ENCODE measurements around the gene NAPG.
"Not testable (repeated sequence)": the region's sequence is repeated elsewhere in the genome, so short reads cannot be mapped to it uniquely, and the experiment has no call there.

NAPG gene

DNA sequence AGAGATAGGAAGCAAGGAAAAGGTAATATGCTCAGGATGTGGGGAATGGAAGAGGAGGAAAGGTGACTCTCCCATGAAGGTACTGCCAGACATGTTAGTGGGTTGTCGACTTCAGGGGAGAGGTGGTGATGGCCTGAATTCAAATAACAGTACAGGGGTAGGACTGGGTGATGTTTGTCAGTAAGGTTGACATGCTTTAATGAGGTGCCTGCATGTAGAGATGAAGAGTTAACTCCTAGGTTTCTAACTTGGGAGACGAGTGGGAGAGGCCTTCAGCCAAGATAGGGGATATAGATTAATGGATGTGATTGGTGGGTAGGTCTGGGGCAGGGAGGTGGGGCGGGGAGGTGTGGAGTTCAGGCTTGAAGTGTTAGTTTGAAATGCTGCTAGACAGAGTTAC lies 2.6 kb downstream of the NAPG start:
- H3K36me3 ChIP-seq (ENCODE audit: control insufficient read depth, low read depth, low read length) = no peaks in the 10 kb centered on the region
- no peaks in the 10 kb centered on the region for H3K9me3 ChIP-seq (ENCODE audit: control insufficient read depth, low read depth, low read length)
- no peak overlapping the region for H3K4me3 ChIP-seq (ENCODE audit: low read length)
- no peaks in the 10 kb centered on the region for H3K27me3 ChIP-seq (ENCODE audit: control insufficient read depth, insufficient read depth, low read length)
- no peak overlapping the region for H3K9ac ChIP-seq (ENCODE audit: low read length)
- no peak overlapping the region for H3K27ac ChIP-seq (ENCODE audit: low read length)
- no peaks in the 10 kb centered on the region for H3K4me1 ChIP-seq (ENCODE audit: control insufficient read depth, low read depth, low read length)

DNA sequence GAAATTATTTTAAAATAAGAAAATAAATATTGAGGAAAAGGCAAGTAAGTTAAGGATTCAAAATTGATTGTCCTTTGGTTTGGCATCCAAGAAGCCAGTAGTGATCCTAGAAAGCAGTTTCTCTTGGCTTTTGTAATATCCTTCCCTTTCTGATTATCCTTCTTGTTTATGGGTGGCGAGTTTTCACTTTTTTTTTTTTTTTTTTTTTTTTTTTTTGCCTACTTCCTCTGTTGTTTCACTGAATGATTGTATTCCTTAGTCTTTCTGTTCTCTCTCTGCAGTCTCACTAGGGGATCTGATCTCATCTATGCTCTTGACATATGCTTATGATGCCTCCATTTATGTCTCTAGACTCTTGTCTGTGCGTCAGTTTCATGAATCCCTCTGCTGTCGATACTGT lies 4.2 kb downstream of the NAPG start:
- Histone ChIP-seq H3K27ac (ENCODE audit: low read length) (no peak overlapping the region), H3K9me3 (ENCODE audit: control insufficient read depth, low read depth, low read length) (no peaks in the 10 kb centered on the region), H3K4me1 (ENCODE audit: control insufficient read depth, low read depth, low read length) (no peaks in the 10 kb centered on the region), H3K27me3 (ENCODE audit: control insufficient read depth, insufficient read depth, low read length) (no peaks in the 10 kb centered on the region), H3K36me3 (ENCODE audit: control insufficient read depth, low read depth, low read length) (peaks cover 5% of the 10 kb centered on the region), H3K9ac (ENCODE audit: low read length) (no peak overlapping the region), H3K4me3 (ENCODE audit: low read length) (no peak overlapping the region)

DNA sequence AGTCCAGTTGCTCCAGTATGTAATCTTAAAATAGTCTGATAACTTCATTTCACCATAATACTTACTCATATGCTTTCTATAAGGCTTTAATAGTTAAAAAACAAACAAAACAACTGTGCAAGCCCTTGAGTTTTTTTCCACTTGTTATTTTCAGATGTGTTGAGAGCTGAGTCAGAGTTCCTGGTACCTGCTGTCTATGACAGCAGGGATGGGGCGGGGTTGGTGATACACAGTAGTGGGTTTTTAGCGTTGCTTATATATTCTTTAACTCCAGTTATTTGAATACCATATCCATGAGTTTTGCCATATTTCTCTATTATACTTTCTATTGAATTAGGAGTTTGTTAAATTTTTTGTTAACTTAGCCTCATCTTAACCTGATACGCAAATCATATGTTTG lies 5.0 kb downstream of the NAPG start:
- Histone ChIP-seq H3K9ac (ENCODE audit: low read length) (no peak overlapping the region), H3K27me3 (ENCODE audit: control insufficient read depth, insufficient read depth, low read length) (no peaks in the 10 kb centered on the region), H3K27ac (ENCODE audit: low read length) (no peak overlapping the region), H3K4me1 (ENCODE audit: control insufficient read depth, low read depth, low read length) (no peaks in the 10 kb centered on the region), H3K36me3 (ENCODE audit: control insufficient read depth, low read depth, low read length) (peaks cover 5% of the 10 kb centered on the region), H3K9me3 (ENCODE audit: control insufficient read depth, low read depth, low read length) (no peaks in the 10 kb centered on the region), H3K4me3 (ENCODE audit: low read length) (no peak overlapping the region)

DNA sequence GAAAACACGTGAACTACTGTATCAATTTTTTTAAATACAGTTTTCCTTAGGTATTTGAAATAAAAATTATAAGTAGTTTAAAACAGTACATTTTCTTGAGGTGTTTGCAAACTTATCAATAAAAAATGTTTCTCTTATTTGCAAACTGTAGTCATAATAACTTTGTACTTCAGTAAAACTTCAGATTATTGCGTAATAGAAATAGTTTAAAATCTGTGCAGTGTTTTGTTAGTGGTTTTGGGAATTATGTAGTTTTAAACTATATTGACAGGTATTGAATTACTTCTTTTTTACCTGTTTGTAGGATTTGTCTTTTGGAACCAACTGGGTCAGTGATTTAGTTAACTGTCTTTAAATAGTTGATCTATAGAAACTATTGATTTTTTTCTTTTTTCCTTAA lies 7.3 kb downstream of the NAPG start:
- Histone ChIP-seq H3K4me1 (ENCODE audit: control insufficient read depth, low read depth, low read length) (no peaks in the 10 kb centered on the region), H3K27ac (ENCODE audit: low read length) (no peak overlapping the region), H3K9ac (ENCODE audit: low read length) (no peak overlapping the region), H3K36me3 (ENCODE audit: control insufficient read depth, low read depth, low read length) (peaks cover 5% of the 10 kb centered on the region), H3K27me3 (ENCODE audit: control insufficient read depth, insufficient read depth, low read length) (no peaks in the 10 kb centered on the region), H3K4me3 (ENCODE audit: low read length) (no peak overlapping the region), H3K9me3 (ENCODE audit: control insufficient read depth, low read depth, low read length) (no peaks in the 10 kb centered on the region)

DNA sequence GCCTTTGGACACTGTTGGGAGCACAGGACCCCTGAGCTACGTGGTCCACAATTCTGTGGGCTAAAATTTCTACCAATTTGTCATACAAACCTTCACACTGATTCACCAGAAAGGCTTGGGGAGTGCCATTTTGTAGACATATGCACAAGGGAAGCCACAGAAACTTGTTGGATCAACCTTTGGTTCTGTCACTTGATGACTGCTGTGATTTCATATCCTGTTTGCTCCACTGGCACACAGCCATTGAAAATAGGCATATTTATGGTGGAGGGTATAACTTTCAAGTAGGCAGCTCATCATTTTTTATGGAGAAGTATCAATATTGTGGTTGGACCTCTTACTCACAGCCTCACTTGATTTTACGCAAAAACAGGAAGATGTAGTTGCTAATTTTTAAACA lies 10.5 kb downstream of the NAPG start:
- Histone ChIP-seq H3K27me3 (ENCODE audit: control insufficient read depth, insufficient read depth, low read length) (no peaks in the 10 kb centered on the region), H3K4me1 (ENCODE audit: control insufficient read depth, low read depth, low read length) (no peaks in the 10 kb centered on the region), H3K36me3 (ENCODE audit: control insufficient read depth, low read depth, low read length) (peaks cover 24% of the 10 kb centered on the region), H3K27ac (ENCODE audit: low read length) (no peak overlapping the region), H3K9ac (ENCODE audit: low read length) (no peak overlapping the region), H3K4me3 (ENCODE audit: low read length) (no peak overlapping the region), H3K9me3 (ENCODE audit: control insufficient read depth, low read depth, low read length) (no peaks in the 10 kb centered on the region)

DNA sequence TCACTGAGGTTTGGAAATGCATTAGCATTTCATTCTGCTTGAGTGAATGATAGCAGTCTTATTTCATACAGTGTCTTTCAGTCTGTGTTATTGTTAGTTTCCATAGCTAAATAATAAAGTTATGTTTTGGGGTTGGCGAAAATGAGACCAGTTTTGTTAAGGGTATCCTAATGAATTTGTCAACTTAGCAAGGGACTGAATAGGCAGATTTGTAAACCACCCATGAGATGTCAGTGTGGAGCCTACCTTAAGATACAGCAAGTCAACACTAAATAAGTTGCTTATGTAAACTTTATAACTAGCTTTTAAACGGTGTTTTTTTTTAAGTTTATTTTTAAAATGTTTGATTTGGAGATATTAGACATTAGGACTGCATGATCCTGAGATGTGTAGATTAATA lies 11.9 kb downstream of the NAPG start:
- no peak overlapping the region for H3K27ac ChIP-seq (ENCODE audit: low read length)
- no peaks in the 10 kb centered on the region for H3K4me1 ChIP-seq (ENCODE audit: control insufficient read depth, low read depth, low read length)
- no peaks in the 10 kb centered on the region for H3K27me3 ChIP-seq (ENCODE audit: control insufficient read depth, insufficient read depth, low read length)
- H3K4me3 ChIP-seq (ENCODE audit: low read length) = no peak overlapping the region
- no peaks in the 10 kb centered on the region for H3K9me3 ChIP-seq (ENCODE audit: control insufficient read depth, low read depth, low read length)
- peaks cover 37% of the 10 kb centered on the region for H3K36me3 ChIP-seq (ENCODE audit: control insufficient read depth, low read depth, low read length)
- H3K9ac ChIP-seq (ENCODE audit: low read length) = no peak overlapping the region

DNA sequence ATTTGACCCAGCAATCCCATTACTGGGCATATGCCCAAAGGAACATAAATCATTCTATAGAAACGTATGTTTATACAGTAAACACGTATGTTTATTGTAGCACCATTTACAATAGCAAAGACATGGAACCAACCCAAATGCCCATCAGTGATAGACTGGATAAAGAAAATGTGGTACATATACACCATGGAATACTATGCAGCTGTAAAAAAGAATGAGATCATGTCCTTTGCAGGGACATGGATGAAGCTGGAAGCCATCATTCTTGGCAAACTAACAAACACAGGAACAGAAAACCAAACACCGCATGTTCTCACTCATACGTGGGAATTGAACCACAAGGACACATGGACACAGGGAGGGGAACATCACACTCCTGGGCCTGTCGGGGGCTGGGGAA lies 13.3 kb downstream of the NAPG start:
- H3K36me3 ChIP-seq (ENCODE audit: control insufficient read depth, low read depth, low read length) = peaks cover 32% of the 10 kb centered on the region
- H3K27me3 ChIP-seq (ENCODE audit: control insufficient read depth, insufficient read depth, low read length); H3K9me3 ChIP-seq (ENCODE audit: control insufficient read depth, low read depth, low read length); H3K9ac ChIP-seq (ENCODE audit: low read length); H3K4me1 ChIP-seq (ENCODE audit: control insufficient read depth, low read depth, low read length); H3K4me3 ChIP-seq (ENCODE audit: low read length); H3K27ac ChIP-seq (ENCODE audit: low read length): not testable (repeated sequence)

DNA sequence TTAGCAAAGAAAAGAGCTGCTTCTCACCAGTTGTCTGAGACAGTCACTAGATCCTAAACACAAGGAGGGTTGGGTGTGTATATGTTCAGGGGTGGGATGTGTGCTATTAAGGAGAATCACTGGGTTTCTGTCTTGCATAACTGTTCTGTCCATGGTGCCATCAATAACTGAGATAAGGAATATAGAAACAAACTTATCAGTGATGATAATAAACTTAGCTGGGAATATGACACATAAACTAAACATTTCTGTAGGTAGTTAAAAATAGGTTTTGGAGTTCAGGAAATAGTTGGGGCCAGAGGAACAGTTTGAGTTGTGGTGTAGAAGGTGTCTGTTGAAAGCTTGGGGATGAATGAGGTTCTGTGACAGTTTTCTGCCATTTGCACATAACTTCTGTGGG lies 17.4 kb downstream of the NAPG start:
- no peaks in the 10 kb centered on the region for H3K4me1 ChIP-seq (ENCODE audit: control insufficient read depth, low read depth, low read length)
- no peak overlapping the region for H3K4me3 ChIP-seq (ENCODE audit: low read length)
- H3K36me3 ChIP-seq (ENCODE audit: control insufficient read depth, low read depth, low read length) = peaks cover 41% of the 10 kb centered on the region
- no peaks in the 10 kb centered on the region for H3K9me3 ChIP-seq (ENCODE audit: control insufficient read depth, low read depth, low read length)
- no peak overlapping the region for H3K9ac ChIP-seq (ENCODE audit: low read length)
- H3K27ac ChIP-seq (ENCODE audit: low read length) = no peak overlapping the region
- H3K27me3 ChIP-seq (ENCODE audit: control insufficient read depth, insufficient read depth, low read length) = no peaks in the 10 kb centered on the region

DNA sequence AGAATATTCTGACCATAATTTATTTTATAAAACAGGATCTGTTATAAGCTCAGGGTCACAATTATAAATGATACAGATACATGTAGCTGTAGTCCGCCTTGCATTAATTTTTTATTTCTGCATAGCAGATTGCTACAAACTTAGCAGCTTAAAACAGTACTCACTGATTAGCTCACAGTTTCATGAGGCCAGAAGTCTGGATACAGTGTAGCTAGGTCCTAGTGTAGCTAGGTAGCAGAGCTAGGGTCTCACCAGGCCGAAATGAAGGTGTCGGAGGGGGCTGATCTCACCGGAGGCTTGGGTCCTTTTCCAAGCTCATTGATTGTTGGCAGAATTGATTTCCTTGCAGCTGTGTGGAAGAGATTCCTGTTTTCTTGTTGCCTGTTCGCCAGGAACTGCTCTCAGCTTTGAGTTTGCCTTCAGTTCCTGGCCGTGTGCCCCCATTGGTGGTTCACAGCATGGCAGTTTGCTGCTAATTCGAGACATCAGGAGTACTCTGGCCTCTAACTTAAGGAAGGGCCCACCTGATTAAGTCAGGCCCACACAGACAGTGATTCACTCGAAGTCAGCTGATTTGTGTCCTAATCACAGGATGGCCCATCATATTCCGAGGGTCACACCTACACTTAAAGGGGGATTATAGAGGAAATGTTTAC lies 18.4 kb downstream of the NAPG start:
- Histone ChIP-seq H3K4me3 (ENCODE audit: low read length) (no peak overlapping the region), H3K27me3 (ENCODE audit: control insufficient read depth, insufficient read depth, low read length) (no peaks in the 10 kb centered on the region), H3K9me3 (ENCODE audit: control insufficient read depth, low read depth, low read length) (no peaks in the 10 kb centered on the region), H3K36me3 (ENCODE audit: control insufficient read depth, low read depth, low read length) (peaks cover 48% of the 10 kb centered on the region), H3K4me1 (ENCODE audit: control insufficient read depth, low read depth, low read length) (no peaks in the 10 kb centered on the region), H3K9ac (ENCODE audit: low read length) (no peak overlapping the region), H3K27ac (ENCODE audit: low read length) (no peak overlapping the region)

DNA sequence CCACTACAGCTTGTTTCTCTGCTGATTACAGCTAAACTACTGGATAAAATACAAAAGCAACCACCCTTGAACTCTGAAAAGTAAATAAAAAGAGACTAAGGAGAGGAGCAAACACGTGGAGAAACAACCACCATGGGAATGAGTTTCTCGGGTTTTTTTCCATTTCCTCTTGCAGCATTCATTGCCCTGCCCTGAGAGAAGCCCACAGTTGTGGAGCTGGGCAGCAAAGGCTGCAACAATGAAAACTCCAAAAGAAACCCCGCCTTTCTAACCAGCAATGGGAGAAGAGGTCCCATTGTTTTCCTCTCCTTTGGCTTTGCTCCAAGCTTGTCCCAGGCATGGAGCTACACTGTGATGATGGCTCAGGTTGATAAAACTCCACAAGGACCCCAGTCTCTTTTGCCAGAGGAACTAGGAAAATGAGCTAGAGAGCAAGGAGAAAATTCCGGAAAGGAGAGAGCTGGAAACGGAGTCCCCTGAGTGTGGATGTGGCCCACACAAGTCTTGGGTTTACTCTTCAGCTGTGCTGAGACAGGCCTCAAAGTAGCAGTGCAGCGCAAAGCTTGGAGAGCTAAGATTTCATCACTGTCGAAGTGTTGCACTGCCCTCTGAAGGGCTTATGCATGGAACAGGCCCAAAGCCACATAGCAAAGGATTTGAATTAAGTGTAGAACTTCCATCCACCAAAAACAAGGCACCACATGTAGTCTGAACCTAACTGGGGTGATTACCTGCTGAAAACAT lies 20.9 kb downstream of the NAPG start:
- Histone ChIP-seq H3K27me3 (ENCODE audit: control insufficient read depth, insufficient read depth, low read length) (no peaks in the 10 kb centered on the region), H3K9ac (ENCODE audit: low read length) (no peak overlapping the region), H3K27ac (ENCODE audit: low read length) (no peak overlapping the region), H3K4me3 (ENCODE audit: low read length) (no peak overlapping the region), H3K4me1 (ENCODE audit: control insufficient read depth, low read depth, low read length) (no peaks in the 10 kb centered on the region), H3K9me3 (ENCODE audit: control insufficient read depth, low read depth, low read length) (no peaks in the 10 kb centered on the region), H3K36me3 (ENCODE audit: control insufficient read depth, low read depth, low read length) (peaks cover 48% of the 10 kb centered on the region)

DNA sequence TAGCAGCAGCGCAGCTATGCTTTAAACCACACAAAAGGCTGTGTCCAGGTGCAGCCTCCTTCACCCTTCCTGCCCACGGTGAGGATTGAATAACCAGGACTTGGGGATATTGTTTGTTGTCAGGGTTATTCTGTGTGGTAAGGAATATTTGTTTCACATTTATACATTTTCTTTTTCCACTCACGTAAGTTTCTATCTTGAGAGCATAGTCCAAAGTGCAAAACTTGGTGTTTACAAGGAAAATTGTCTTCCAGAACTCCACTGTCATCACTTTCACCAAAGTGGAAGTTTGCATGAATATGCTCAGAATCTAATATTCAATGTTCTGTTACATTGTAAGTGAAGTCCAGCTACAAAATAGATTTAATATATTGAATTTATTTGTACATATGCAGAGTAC lies 26.4 kb downstream of the NAPG start:
- H3K4me1 ChIP-seq (ENCODE audit: control insufficient read depth, low read depth, low read length) = no peaks in the 10 kb centered on the region
- no peak overlapping the region for H3K27ac ChIP-seq (ENCODE audit: low read length)
- H3K4me3 ChIP-seq (ENCODE audit: low read length) = no peak overlapping the region
- H3K9ac ChIP-seq (ENCODE audit: low read length) = no peak overlapping the region
- H3K36me3 ChIP-seq (ENCODE audit: control insufficient read depth, low read depth, low read length) = peaks cover 74% of the 10 kb centered on the region
- no peaks in the 10 kb centered on the region for H3K27me3 ChIP-seq (ENCODE audit: control insufficient read depth, insufficient read depth, low read length)
- H3K9me3 ChIP-seq (ENCODE audit: control insufficient read depth, low read depth, low read length) = peaks cover 2% of the 10 kb centered on the region

DNA sequence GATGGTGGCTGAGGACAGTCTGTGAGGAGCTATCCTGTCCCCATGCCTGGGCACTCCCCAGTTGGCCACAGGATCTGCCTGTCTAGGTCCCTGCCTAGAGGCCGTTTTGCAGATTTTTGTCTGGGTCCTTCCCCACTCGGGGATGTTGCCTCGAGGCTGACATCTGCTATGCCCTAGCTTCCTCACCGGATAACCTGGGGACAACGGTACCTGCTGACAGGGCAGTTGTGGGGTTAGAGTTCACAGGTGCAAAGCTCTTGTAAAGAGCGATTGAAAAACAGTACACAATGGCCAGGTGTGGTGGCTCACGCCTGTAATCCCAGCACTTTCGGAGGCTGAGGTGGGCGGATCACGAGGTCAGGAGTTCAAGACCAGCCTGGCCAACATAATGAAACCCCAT lies 30.4 kb downstream of the NAPG start:
- H3K4me3 ChIP-seq (ENCODE audit: low read length); H3K27ac ChIP-seq (ENCODE audit: low read length); H3K9me3 ChIP-seq (ENCODE audit: control insufficient read depth, low read depth, low read length); H3K27me3 ChIP-seq (ENCODE audit: control insufficient read depth, insufficient read depth, low read length); H3K9ac ChIP-seq (ENCODE audit: low read length); H3K4me1 ChIP-seq (ENCODE audit: control insufficient read depth, low read depth, low read length): not testable (repeated sequence)
- peaks cover 46% of the 10 kb centered on the region for H3K36me3 ChIP-seq (ENCODE audit: control insufficient read depth, low read depth, low read length)
